ENCODE results near the gene BSPRY. TPM values are rescaled to one million over a fixed set of nuclear protein-coding genes. Genes with fewer than 3 reads are reported as not detected.
A peak's percentile ranks its signal among the peaks of the same experiment; 100 is the strongest.
"Not testable (repeated sequence)": the region's sequence is repeated elsewhere in the genome, so short reads cannot be mapped to it uniquely, and the experiment has no call there.

The BSPRY gene
- polyA plus RNA-seq, 3 donors: 10.0 to 11.1 (median 10.5) TPM

- no peak for DNase-seq
Measured at GRCh38 chr9:113368982-113369854, 19.9 kb downstream of the BSPRY start.

- DNase-seq: no peak
Measured at GRCh38 chr9:113369855-113370140, 20.5 kb downstream of the BSPRY start.

DNA sequence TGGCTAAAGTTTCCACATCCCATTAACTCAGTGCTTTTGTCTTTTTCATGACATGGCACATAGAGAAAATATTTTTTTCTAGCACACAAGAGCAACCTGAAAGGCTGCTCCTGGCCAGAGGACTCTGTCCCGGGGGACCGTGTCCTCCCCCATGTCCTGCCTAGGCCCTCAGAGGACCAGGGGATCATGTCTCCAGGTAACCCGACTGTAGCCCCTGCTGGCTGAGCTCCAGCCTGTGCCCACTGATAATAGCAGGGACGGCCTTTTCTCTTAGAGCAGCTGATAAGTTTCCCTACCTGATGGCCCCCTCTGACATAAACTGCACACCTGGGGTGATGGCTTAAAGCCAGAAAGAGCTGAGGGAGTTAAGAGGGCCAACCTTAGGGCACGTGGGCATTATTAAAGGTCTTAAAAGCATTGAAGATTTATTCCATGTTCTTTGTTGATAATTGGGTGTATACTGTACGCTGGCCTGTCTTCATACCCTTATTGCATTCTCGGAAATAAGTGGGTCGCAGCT lies 21.5 kb downstream of the BSPRY start:
- DNase-seq: no peak

- no peak for DNase-seq
Measured at GRCh38 chr9:113372059-113372458, 22.7 kb downstream of the BSPRY start.

DNA sequence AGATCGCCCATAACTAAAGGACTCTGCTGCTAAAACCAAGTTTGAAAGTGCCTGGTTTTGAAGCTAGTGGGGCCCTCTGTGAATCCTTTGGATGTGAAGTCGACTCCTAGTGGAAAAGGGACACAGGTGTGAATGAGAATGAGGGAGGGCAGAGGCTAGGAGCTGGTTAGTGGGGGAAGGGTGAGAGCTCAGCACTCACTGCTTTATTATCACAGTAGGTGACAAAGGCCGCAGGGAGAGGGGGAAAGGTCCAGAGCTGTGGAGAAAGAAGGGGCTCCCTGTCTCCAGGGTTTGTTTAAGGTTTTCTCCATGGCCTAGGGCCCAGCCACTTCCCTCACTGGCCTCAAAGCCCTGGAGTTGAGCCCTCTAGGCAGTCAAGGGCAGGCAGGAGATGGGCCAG lies 23.9 kb downstream of the BSPRY start:
- DNase-seq: no peak

DNA sequence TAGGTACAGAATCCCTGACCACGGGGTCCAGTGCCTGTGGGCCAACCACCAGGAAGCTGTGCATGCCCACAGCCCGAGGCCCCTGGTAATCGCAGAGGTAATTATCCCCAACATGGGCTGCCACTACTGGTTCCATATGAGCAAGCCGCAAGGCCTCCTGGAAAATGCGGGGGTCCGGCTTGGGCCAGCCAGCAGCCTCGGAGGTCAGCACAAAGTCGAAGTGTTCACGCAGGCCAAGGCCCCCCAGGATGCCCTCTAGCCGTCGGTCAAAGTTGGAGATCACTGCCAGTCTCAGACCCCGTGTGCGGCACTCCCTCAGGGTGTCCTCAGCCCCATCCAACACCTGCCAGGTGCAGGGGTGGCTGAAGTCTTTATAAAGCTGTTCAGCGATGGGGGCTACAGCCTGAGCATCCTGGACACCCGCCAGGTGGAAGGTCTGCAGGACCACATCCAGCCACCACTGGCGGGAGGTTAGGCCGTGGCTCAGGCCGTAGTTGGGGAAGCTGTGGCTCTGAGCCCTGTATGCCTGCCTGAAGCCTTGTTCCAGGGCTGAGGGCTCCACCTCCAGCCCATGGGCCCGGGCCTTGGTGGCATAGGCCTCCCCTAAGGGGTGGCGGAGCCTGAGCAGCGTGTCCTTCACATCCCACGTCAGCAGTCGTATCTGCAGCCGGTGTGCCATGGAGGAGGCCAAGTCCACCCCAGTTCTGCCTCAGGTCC lies 24.5 kb downstream of the BSPRY start:
- DNase-seq: no peak

DNA sequence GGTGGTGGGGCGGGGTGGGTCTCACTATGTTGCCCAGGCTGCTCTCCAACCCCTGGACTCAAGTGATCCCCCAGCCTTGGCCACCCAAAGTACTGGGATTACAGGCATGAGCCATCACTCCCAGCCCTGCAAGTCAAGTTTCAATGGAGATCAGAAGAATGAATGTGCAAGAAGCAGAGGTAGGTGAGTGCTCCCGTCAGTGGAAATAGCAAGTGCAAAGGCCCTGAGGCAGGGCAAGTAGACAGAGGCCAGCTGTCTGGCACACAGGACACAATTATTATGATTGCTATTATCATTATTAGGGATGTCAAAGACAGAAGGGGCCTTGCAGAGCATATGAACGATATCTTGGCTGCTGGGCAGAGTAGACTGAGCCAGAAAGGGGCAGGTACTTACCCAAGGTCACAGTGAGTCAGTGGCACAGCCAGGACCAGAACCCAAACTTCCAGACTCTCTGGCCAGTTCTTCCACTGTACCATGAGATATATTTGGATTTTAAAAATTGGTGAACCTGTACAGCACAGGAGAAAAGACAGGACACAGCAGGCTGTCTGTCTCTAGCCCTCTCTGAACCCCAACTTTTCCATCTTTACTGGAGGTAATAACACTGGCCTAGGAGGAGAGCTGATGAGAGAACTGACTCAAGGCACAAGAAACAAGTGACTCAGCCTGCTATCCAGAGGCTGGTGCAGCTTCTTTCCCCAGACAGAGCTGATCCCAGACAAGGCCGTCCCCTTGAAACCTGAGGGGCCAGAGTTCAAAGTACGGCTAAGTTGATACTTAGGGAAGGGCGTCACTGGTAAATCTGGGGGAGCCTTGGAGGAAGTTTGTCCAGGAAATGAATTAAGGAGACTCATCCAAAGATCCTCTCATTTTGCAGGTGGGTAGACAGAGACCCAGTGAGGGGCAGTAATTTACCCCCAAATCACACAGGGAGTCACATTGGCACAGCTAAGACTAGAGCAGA lies 26.0 kb downstream of the BSPRY start:
- no peak for DNase-seq

- DNase-seq: peak; percentile 78
Measured at GRCh38 chr9:113376634-113377567, 27.6 kb downstream of the BSPRY start, which contains the start of gene HDHD3. HDHD3 (minus strand) TSS chr9:113376986; CDS start chr9:113374354, 2,632 bp downstream.

- not testable (repeated sequence) for DNase-seq
Measured at GRCh38 chr9:113379094-113379828, 29.9 kb downstream of the BSPRY start.

DNA sequence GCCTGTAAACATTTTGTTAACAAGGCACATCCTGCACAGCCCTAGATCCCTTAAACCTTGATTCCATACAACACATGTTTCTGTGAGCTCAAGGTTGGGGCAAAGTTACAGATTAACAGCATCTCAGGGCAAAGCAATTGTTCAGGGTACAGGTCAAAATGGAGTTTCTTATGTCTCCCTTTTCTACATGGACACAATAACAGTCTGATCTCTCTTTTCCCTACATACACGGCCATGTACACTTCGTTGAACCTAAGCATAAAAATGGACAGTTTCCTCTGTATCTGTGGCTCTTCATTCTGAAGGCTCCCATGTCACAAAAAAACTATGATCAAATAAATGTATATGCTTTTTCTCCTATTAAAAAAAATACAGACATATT lies 30.5 kb downstream of the BSPRY start:
- DNase-seq: not testable (repeated sequence)

DNA sequence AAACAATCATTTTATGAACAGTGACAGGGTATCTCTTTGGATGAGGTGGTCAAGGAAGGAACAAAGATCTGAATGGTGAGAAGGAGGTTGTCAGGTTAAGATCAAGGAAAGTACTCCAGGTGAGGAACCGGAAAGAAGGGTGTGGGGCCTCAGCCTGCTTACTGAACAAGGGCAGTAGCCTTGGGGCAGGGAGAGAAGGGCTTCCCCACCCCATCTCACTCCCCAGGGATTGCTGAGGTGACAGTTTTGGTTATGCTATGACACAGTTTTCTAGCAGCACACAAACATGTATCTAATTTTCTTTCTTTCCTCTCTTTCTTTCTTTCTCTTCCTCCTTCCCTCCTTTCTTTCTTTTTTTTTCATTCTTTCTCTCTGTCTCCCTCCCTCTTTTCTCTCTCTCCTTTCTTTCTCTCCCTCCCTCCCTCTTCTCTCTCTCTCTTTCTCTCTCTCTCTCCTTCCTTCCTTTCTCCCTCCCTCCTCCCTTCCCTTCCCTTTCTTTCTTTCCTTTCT lies 31.6 kb downstream of the BSPRY start:
- DNase-seq: no peak

GRCh38 chr9:113381441-113381840 lies 32.1 kb downstream of the BSPRY start:
- not testable (repeated sequence) for DNase-seq

- peak; percentile 58 for DNase-seq
Measured at GRCh38 chr9:113381909-113382411, 32.6 kb downstream of the BSPRY start.

DNA sequence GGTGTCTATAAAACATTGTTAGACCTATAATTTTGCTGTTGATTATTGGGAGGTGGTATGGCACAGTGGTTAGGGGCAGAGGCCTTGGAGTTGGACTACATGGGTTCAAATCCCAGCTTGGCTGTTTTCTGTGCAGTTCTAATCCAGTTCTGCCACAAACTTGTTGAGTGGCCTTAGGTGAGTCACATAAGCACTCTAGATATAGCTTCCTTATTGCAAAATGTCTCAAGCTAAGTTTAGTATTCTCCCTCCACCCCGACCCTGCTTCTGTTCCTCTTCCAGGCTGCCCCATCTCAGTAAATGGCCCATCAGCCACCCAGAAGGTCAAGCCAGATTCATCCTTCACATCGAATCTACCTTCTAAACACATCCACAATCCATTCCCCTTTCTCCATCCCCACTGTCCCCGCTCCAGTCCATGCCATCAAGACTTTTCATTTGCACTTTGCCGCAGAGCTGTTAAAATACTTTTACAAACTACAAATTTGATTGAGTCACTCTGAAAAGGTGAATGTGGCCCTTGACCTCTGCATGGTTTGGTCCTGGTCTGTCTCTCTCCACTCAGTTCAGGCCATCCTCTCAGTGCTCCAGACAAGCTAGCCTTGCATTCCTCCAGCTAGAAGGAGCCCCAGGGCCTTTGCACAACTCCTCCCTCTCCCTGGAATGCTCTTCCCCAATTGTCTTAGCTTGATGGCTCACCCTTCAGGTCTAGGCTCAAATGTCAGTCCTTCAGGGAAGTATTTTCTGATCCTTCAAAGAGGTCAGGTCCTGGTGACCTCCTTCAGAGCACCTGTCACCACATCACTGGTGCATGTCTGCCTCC lies 37.4 kb downstream of the BSPRY start:
- no peak for DNase-seq

DNA sequence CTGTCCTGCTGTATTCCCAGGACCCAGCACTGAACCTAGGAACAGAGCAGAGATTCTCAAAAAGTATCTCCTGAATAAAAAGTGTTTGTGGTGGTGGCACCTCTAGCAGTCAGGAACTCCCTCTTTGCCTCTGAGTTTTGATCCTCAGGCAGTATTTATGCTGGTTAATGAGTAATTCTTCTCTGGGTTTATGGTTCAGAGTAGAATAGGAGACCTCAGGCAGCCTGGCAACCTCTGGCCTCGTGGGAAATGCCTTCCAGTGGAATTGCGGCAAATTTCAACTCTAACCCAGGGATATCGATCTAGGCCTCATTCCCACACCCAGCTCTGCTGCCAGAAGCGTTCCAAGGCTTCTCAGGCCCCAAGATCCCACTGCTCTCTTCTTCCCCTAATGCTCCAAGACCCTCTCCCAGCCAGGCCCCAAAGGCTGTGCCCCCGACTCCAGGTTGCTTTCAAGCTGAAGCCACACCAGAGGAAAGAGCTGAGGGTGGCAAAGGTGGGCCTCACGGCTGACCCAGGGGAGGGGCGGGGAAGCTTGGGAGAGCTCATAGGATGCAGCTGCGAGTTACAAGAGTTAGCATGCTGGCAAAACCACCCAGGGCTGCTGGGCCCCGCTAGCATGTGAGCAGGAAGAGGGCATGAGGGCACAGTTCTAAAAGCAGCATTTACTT lies 38.4 kb downstream of the BSPRY start:
- peak; percentile 17 for DNase-seq

- DNase-seq: no peak
Measured at GRCh38 chr9:113388833-113389232, 39.5 kb downstream of the BSPRY start.

- no peak for DNase-seq
Measured at GRCh38 chr9:113389451-113389850, 40.1 kb downstream of the BSPRY start.
